SK-N-SH (cell line): ENCODE measurements around the gene ROBO3. TPM values are rescaled to one million over a fixed set of nuclear protein-coding genes. Genes with fewer than 3 reads are reported as not detected.

Experiments
- CTCF ChIA-PET: fragments of 300-600, 350-600 bp; formaldehyde crosslinking; extraction: SDS; loops from one replicate; lab custom pipeline; 2021; lab: Yijun Ruan, JAX
- POLR2A ChIA-PET: fragments of 350-600 bp; sonication (Branson Sonifier 250); formaldehyde crosslinking; extraction: SDS; loops from one replicate; lab custom pipeline; 2020; ENCODE audit warnings: antibody characterized with exemption, inconsistent platforms; lab: Yijun Ruan, JAX
- DNase-seq: peaks from one replicate; pipeline ENCODE4 v3.0.0; 2012
- H2AFZ ChIP-seq: fragments of 200-600 bp; sonication (generic); 2 replicates; pipeline ENCODE4 v1.8.1; 2016; ENCODE audit warnings: antibody characterized with exemption, mild to moderate bottlenecking, low read depth
- H3F3A ChIP-seq: fragments of 200-600 bp; sonication (generic); replicated peaks from 2 replicates; pipeline ENCODE3; 2016; ENCODE audit warnings: antibody characterized with exemption, mild to moderate bottlenecking; ENCODE audit not compliant: insufficient read depth
- H3K27ac ChIP-seq, 2 experiments: fragments of 200-500 bp in 1 of 2; fragments of 200-600 bp in 1 of 2; sonication (Bioruptor generic) in 1 of 2; sonication (generic), shearing (Covaris generic) in 1 of 2; 2 replicates each; pipeline versions ENCODE4 v1.5.1 to v1.6.1; 2014 to 2016; ENCODE audit warnings: low read depth in 2 of 2, inconsistent platforms in 1 of 2, low read length in 1 of 2, mild to moderate bottlenecking in 1 of 2, mixed read lengths in 1 of 2
- H3K27me3 ChIP-seq: fragments of 200-600 bp; sonication (generic), shearing (Covaris generic); 2 replicates; pipeline ENCODE4 v1.6.1; 2016; ENCODE audit warnings: mixed run types; ENCODE audit not compliant: insufficient read depth
- H3K36me3 ChIP-seq, 2 experiments: fragments of 200-500 bp in 1 of 2; fragments of 200-600 bp in 1 of 2; sonication (Bioruptor generic) in 1 of 2; sonication (generic) in 1 of 2; replicated peaks in 1 of 2; 2 replicates each; pipeline versions ENCODE3 to v1.5.1; 2014 to 2016; ENCODE audit warnings: low read length in 1 of 2, mild to moderate bottlenecking in 1 of 2; ENCODE audit not compliant: insufficient read depth in 2 of 2, control insufficient read depth in 1 of 2
- H3K4me1 ChIP-seq, 2 experiments: fragments of 200-500 bp in 1 of 2; fragments of 200-600 bp in 1 of 2; sonication (Bioruptor generic) in 1 of 2; sonication (generic), shearing (Covaris generic) in 1 of 2; 2 replicates each; pipeline versions ENCODE4 v1.5.1 to v1.6.1; 2014 to 2016; ENCODE audit warnings: low read depth in 1 of 2, low read length in 1 of 2, mixed run types in 1 of 2; ENCODE audit not compliant: insufficient read depth in 2 of 2, control insufficient read depth in 1 of 2
- H3K4me2 ChIP-seq: fragments of 200-600 bp; sonication (generic), shearing (Covaris generic); 2 replicates; pipeline ENCODE4 v1.6.1; 2017; ENCODE audit warnings: mixed run types
- H3K4me3 ChIP-seq, 2 experiments: fragments of 200-500 bp in 1 of 2; fragments of 200-600 bp in 1 of 2; sonication (Bioruptor generic) in 1 of 2; sonication (generic), shearing (Covaris generic) in 1 of 2; 2 replicates each; pipeline versions ENCODE4 v1.5.1 to v1.8.1; 2014 to 2016; ENCODE audit warnings: low read depth in 2 of 2, inconsistent platforms in 1 of 2, low read length in 1 of 2, mild to moderate bottlenecking in 1 of 2, mixed read lengths in 1 of 2, moderate library complexity in 1 of 2
- H3K79me2 ChIP-seq: fragments of 200-600 bp; sonication (generic); 2 replicates; pipeline ENCODE4 v1.8.1; 2017; ENCODE audit warnings: mild to moderate bottlenecking; ENCODE audit not compliant: insufficient read depth
- H3K9ac ChIP-seq: fragments of 200-600 bp; sonication (generic); 2 replicates; pipeline ENCODE4 v1.6.1; 2017; ENCODE audit warnings: mixed run types
- H3K9me2 ChIP-seq: fragments of 200-600 bp; sonication (generic); 2 replicates; pipeline ENCODE4 v1.6.1; 2017; ENCODE audit warnings: mixed run types
- H3K9me3 ChIP-seq: fragments of 200-600 bp; sonication (generic); 2 replicates; pipeline ENCODE4 v1.6.1; 2017; ENCODE audit warnings: mixed run types, mild to moderate bottlenecking, moderate library complexity
- H4K20me1 ChIP-seq: fragments of 200-600 bp; sonication (generic); 2 replicates; pipeline ENCODE4 v1.6.1; 2017; ENCODE audit warnings: mild to moderate bottlenecking, mixed run types; ENCODE audit not compliant: insufficient read depth
- FOSL2 ChIP-seq: IDR thresholded peaks from 2 replicates; pipeline ENCODE4 v1.4.0; 2012; ENCODE audit warnings: low read depth, mild to moderate bottlenecking, moderate library complexity, borderline replicate concordance
- FOXM1 ChIP-seq: IDR thresholded peaks from 2 replicates; pipeline ENCODE4 v1.4.0; 2012; ENCODE audit warnings: low read depth, mild to moderate bottlenecking
- JUND ChIP-seq: IDR thresholded peaks from 2 replicates; pipeline ENCODE4 v1.4.0; 2012
- MEF2A ChIP-seq: IDR thresholded peaks from 2 replicates; pipeline ENCODE4 v1.4.0; 2012; ENCODE audit warnings: low read depth, borderline replicate concordance
- MXI1 ChIP-seq: IDR thresholded peaks from 2 replicates; pipeline ENCODE4 v1.6.1; 2012; ENCODE audit warnings: mild to moderate bottlenecking, low read depth, low read length, improper control_type of control experiment
- NFIC ChIP-seq: IDR thresholded peaks from 2 replicates; pipeline ENCODE4 v1.4.0; 2012; ENCODE audit warnings: borderline replicate concordance
- NRF1 ChIP-seq: IDR thresholded peaks from 2 replicates; pipeline ENCODE4 v1.6.1; 2012; ENCODE audit warnings: low read depth, mild to moderate bottlenecking, low read length
- PBX3 ChIP-seq: IDR thresholded peaks from 2 replicates; pipeline ENCODE4; 2012
- RAD21 ChIP-seq: IDR thresholded peaks from 2 replicates; pipeline ENCODE4 v1.6.1; 2012; ENCODE audit warnings: mild to moderate bottlenecking, low read length
- REST ChIP-seq: IDR thresholded peaks from 2 replicates; pipeline ENCODE4 v1.6.1; 2012; ENCODE audit warnings: mild to moderate bottlenecking, low read depth, low read length, moderate library complexity
- SIN3A ChIP-seq: IDR thresholded peaks from 2 replicates; pipeline ENCODE4 v1.6.1; 2012; ENCODE audit warnings: low read depth, mild to moderate bottlenecking, low read length, moderate library complexity, borderline replicate concordance
- USF2 ChIP-seq: fragments of 150-350 bp; IDR thresholded peaks from 2 replicates; pipeline ENCODE4 v1.6.1; 2017; ENCODE audit warnings: antibody characterized with exemption, low read length, low read depth, borderline replicate concordance
- ZBTB33 ChIP-seq: IDR thresholded peaks from 2 replicates; pipeline ENCODE4 v1.4.0; 2012; ENCODE audit warnings: low read depth, borderline replicate concordance
- WGBS: methylation state at CpG from one replicate; pipeline ENCODE4 v1.1.6; 2017; ENCODE audit warnings: low lambda C conversion rate; 5-methylcytosine and 5-hydroxymethylcytosine counted together
- polyA plus RNA-seq, 3 experiments: library from polyadenylated mRNA; depleted of rRNA; stranded (reverse); fragments of >200 nt; gene quantifications; 2 replicates each; pipeline ENCODE4 v1.2.3, GENCODE V29; 2012

ROBO3 gene
- polyA plus RNA-seq, 1 of the 3 experiments (the other 2 are of a cell fraction), result 59.8 TPM

GRCh38 chr11:124894606-124895430 lies 29.6 kb downstream of the ROBO3 start:
- POLR2A ChIA-PET, result interaction anchor here (1.0 kb wide), 1 partner anchor 18 kb away, joined by 3 read pairs; no protein-coding TSS in a partner anchor
- Histone ChIP-seq H3K4me2 (no peak overlapping the region), H3K4me3 (no peak overlapping the region), H2AFZ (no peak overlapping the region), H3K36me3 (no peaks in the 10 kb centered on the region), H3K4me1 (peaks cover 0 to 28% of the 10 kb centered on the region in 2 experiments; a peak in 3 of 4 replicates), H3K79me2 (no peaks in the 10 kb centered on the region), H3K27ac (no peak overlapping the region), H3K9me2 (no peaks in the 10 kb centered on the region), H3K27me3 (no peaks in the 10 kb centered on the region), H3K9ac (no peak overlapping the region), H4K20me1 (no peaks in the 10 kb centered on the region), H3K9me3 (no peaks in the 10 kb centered on the region), H3F3A (peaks cover 25% of the 10 kb centered on the region)
- TF ChIP-seq NRF1, result no peak
- no peak for TF ChIP-seq SIN3A
- TF ChIP-seq PBX3, result no peak
- no peak for TF ChIP-seq FOXM1
- TF ChIP-seq JUND, result no peak
- TF ChIP-seq NFIC, result no peak
- no peak for TF ChIP-seq ZBTB33
- no peak for TF ChIP-seq FOSL2
- no peak for TF ChIP-seq MEF2A
- no peak for TF ChIP-seq MXI1
- TF ChIP-seq REST, result no peak
- no peak for TF ChIP-seq USF2
- TF ChIP-seq RAD21, result no peak
- 80% methylated on average over 3 of the region's 4 CpGs for WGBS
- CTCF ChIA-PET, result interaction anchor here (0.6 to 2.5 kb wide), 2 partner anchors 28 to 246 kb away, joined by 3 to 8 read pairs; partner anchors contain the start of gene ROBO3
- DNase-seq, result peak; percentile 9
